MM.1S (cell line): Measurements from ENCODE around the gene OBSCN.

Experiments
- DNase-seq: peaks from one replicate; pipeline ENCODE4 v3.0.0-alpha.2; 2015
- H2AFZ ChIP-seq: fragments of 300-600 bp; sonication (generic); 2 replicates; pipeline ENCODE4 v1.6.0; 2016; ENCODE audit warnings: antibody characterized with exemption, low read length
- H3F3A ChIP-seq: fragments of 300-600 bp; sonication (generic); 2 replicates; pipeline ENCODE4 v1.6.1; 2016; ENCODE audit warnings: mild to moderate bottlenecking, antibody characterized with exemption, low read length, moderate library complexity, mixed read lengths; ENCODE audit not compliant: insufficient read depth
- H3K27ac ChIP-seq: fragments of 300-600 bp; sonication (generic); 2 replicates; pipeline ENCODE4 v1.5.1; 2016; ENCODE audit warnings: mild to moderate bottlenecking, low read length
- H3K27me3 ChIP-seq: fragments of 300-600 bp; sonication (generic); replicated peaks from 2 replicates; pipeline ENCODE4 v1.6.0; 2016; ENCODE audit warnings: low read length; ENCODE audit not compliant: insufficient read depth
- H3K36me3 ChIP-seq: fragments of 300-600 bp; sonication (generic); replicated peaks from 2 replicates; pipeline ENCODE4 v1.6.1; 2016; ENCODE audit warnings: mild to moderate bottlenecking, low read length, mixed read lengths; ENCODE audit not compliant: insufficient read depth
- H3K4me1 ChIP-seq: fragments of 300-600 bp; sonication (generic); 2 replicates; pipeline ENCODE4 v1.6.1; 2016; ENCODE audit warnings: low read length, mixed read lengths
- H3K4me2 ChIP-seq: fragments of 300-600 bp; sonication (generic); 2 replicates; pipeline ENCODE4 v1.6.0; 2016; ENCODE audit warnings: low read depth, low read length
- H3K4me3 ChIP-seq: fragments of 300-600 bp; sonication (generic); 2 replicates; pipeline ENCODE4 v1.5.1; 2016; ENCODE audit warnings: low read length, mixed read lengths
- H3K79me2 ChIP-seq: fragments of 300-600 bp; sonication (generic); 2 replicates; pipeline ENCODE4 v1.6.1; 2016; ENCODE audit warnings: mixed run types, low read length, mixed read lengths
- H3K9ac ChIP-seq: fragments of 300-600 bp; sonication (generic); 2 replicates; pipeline ENCODE4 v1.6.1; 2016; ENCODE audit warnings: low read length, mixed read lengths
- H3K9me2 ChIP-seq: fragments of 300-600 bp; sonication (generic); replicated peaks from 2 replicates; pipeline ENCODE4 v1.6.1; 2016; ENCODE audit warnings: mild to moderate bottlenecking, low read length, mixed read lengths; ENCODE audit not compliant: insufficient read depth
- H3K9me3 ChIP-seq: fragments of 300-600 bp; sonication (generic); replicated peaks from 2 replicates; pipeline ENCODE4 v1.6.1; 2016; ENCODE audit warnings: mild to moderate bottlenecking, low read length, mixed read lengths; ENCODE audit not compliant: insufficient read depth
- H4K20me1 ChIP-seq: fragments of 300-600 bp; sonication (generic); 2 replicates; pipeline ENCODE4 v1.6.1; 2016; ENCODE audit warnings: mild to moderate bottlenecking, low read length, moderate library complexity, mixed read lengths; ENCODE audit not compliant: insufficient read depth
- EZH2 ChIP-seq: fragments of 300-600 bp; sonication (generic); optimal IDR thresholded peaks from 2 replicates; pipeline ENCODE3; 2017; ENCODE audit warnings: low read depth, mild to moderate bottlenecking, antibody characterized with exemption, low read length, mixed read lengths
- EZH2phosphoT487 ChIP-seq: fragments of 300-600 bp; sonication (generic); IDR thresholded peaks from 2 replicates; pipeline ENCODE4 v1.6.1; 2018; ENCODE audit warnings: antibody characterized with exemption, low read length
- TF ChIP-seq, protein P1 (sequence below): fragments of 300-600 bp; sonication (generic); IDR thresholded peaks from 2 replicates; pipeline ENCODE4 v1.5.1; 2016; ENCODE audit warnings: antibody characterized with exemption, low read length, mixed read lengths

OBSCN gene

DNA sequence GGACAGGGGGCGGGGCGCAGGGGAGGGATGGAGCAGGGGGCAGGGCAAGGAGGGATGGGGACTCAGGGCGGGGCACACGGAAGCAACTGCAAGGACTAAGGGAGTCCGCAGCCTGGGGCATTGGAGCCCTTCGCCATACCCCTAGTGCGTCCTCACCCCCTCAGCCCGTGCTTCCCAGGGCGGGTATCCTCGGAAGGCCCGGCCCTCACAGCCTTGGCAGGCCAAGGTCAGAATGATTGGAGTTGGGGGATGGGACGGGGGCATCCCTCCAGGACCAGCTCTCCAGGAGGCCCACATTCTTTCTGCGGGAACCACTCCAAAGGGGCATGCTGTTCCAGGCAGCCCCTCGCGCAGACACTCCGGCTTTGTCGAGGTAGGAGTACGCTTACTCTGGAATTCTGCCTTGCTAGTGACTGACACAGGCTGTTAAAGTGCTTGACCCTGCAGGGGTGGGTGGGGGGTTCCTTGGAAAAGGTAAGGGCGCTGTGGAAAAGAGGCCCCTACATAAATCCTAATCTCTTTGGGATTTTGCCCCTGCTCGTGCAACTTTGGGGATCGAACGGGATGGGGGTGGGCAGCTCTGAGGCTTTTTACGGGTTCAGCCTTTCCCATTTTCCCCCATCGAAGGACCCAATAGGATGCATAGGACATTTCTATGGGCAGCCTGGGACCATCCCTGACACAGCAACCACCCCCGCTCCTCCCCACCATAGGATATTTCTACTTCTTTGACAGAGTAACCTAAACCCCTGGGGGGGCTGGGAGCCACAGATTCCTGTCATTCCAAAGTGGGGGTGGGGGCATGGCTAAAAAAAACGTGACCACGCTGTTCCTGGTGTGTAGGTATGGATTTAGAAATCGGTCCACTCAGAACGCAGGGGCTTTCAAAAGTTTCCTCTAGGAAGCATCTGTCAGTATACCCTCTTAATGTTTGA lies 199.5 kb downstream of the OBSCN start:
- peaks cover 10% of the 10 kb centered on the region; the same call in 1 of the 2 replicates for H3K4me1 ChIP-seq
- no peaks in the 10 kb centered on the region for H3K27me3 ChIP-seq
- TF ChIP-seq EZH2 (no peak), EZH2phosphoT487 (no peak)
- TF ChIP-seq, protein P1, sequence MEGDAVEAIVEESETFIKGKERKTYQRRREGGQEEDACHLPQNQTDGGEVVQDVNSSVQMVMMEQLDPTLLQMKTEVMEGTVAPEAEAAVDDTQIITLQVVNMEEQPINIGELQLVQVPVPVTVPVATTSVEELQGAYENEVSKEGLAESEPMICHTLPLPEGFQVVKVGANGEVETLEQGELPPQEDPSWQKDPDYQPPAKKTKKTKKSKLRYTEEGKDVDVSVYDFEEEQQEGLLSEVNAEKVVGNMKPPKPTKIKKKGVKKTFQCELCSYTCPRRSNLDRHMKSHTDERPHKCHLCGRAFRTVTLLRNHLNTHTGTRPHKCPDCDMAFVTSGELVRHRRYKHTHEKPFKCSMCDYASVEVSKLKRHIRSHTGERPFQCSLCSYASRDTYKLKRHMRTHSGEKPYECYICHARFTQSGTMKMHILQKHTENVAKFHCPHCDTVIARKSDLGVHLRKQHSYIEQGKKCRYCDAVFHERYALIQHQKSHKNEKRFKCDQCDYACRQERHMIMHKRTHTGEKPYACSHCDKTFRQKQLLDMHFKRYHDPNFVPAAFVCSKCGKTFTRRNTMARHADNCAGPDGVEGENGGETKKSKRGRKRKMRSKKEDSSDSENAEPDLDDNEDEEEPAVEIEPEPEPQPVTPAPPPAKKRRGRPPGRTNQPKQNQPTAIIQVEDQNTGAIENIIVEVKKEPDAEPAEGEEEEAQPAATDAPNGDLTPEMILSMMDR = no peak
- no peaks in the 10 kb centered on the region for H3K9me2 ChIP-seq
- no peaks in the 10 kb centered on the region for H4K20me1 ChIP-seq
- H3K79me2 ChIP-seq = peaks cover 38% of the 10 kb centered on the region
- no peak for DNase-seq
- H3K9me3 ChIP-seq = no peaks in the 10 kb centered on the region
- H2AFZ ChIP-seq = peak overlapping the region; percentile 65
- H3F3A ChIP-seq = no peaks in the 10 kb centered on the region
- peak overlapping the region; percentile 45; the same call in 1 of the 2 replicates for H3K4me2 ChIP-seq
- peak overlapping the region; percentile 56 for H3K4me3 ChIP-seq
- H3K9ac ChIP-seq = no peak overlapping the region
- H3K36me3 ChIP-seq = no peaks in the 10 kb centered on the region
- no peak overlapping the region for H3K27ac ChIP-seq

DNA sequence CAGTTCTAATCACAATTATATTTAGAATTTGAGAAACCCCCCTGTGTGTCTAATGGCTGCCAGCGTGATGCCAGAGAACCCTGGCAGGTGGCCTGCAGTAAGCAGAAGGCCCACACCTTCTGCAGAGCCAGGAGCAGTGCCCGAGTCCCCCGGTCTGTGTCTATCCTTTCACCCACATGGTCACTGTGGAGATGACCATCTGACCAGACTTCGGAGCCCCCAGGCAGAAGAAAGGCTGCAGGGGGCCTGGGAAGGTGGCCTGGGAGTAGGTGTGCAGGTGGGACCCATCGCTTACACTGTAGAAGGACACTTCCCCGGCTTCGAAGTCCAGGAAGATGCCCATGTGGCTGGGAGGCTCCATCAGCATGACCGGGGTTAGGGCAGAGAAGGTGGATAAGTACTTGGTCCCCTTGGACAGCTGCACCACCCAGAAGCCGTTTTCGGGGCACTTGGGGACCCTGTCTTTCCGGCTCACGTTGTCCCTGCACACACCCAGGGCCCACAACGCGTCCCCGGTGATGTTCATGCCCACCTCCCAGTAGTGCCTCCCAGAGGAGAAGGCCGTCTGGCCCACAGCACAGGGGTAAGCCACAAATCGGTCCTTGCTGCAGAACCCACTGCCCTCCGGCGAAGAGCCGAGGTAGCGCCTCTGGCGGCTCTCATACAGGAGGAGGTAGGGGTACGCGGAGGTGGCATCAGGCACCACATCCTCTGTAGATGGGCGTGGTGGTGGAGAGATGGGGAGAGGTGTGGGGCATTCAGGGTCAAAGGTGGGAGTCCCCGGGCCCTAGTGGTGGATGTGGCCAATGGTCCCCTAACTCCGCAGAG lies 200.4 kb downstream of the OBSCN start:
- H3F3A ChIP-seq = no peaks in the 10 kb centered on the region
- no peak overlapping the region for H2AFZ ChIP-seq
- H3K79me2 ChIP-seq = peaks cover 29% of the 10 kb centered on the region
- TF ChIP-seq, protein P1 = no peak
- TF ChIP-seq EZH2 (no peak), EZH2phosphoT487 (no peak)
- H3K9me2 ChIP-seq = no peaks in the 10 kb centered on the region
- H3K9me3 ChIP-seq = no peaks in the 10 kb centered on the region
- H3K4me3 ChIP-seq = no peak overlapping the region
- H3K9ac ChIP-seq = no peak overlapping the region
- no peaks in the 10 kb centered on the region for H3K27me3 ChIP-seq
- H3K36me3 ChIP-seq = no peaks in the 10 kb centered on the region
- no peak overlapping the region for H3K27ac ChIP-seq
- no peaks in the 10 kb centered on the region for H4K20me1 ChIP-seq
- no peak for DNase-seq
- peaks cover 10% of the 10 kb centered on the region; the same call in 1 of the 2 replicates for H3K4me1 ChIP-seq
- no peak overlapping the region for H3K4me2 ChIP-seq

GRCh38 chr1:228408869-228409805 lies 201.3 kb downstream of the OBSCN start:
- H3K4me3 ChIP-seq = no peak overlapping the region
- H3K9ac ChIP-seq = no peak overlapping the region
- no peaks in the 10 kb centered on the region for H3K9me2 ChIP-seq
- DNase-seq = no peak
- no peak overlapping the region for H3K4me2 ChIP-seq
- peaks cover 10% of the 10 kb centered on the region; the same call in 1 of the 2 replicates for H3K4me1 ChIP-seq
- H3K27ac ChIP-seq = no peak overlapping the region
- no peak for TF ChIP-seq EZH2
- TF ChIP-seq, protein P1 = no peak
- TF ChIP-seq EZH2phosphoT487 = no peak
- no peaks in the 10 kb centered on the region for H3F3A ChIP-seq
- H3K27me3 ChIP-seq = no peaks in the 10 kb centered on the region
- no peaks in the 10 kb centered on the region for H4K20me1 ChIP-seq
- peaks cover 23% of the 10 kb centered on the region for H3K79me2 ChIP-seq
- H3K9me3 ChIP-seq = no peaks in the 10 kb centered on the region
- H3K36me3 ChIP-seq = no peaks in the 10 kb centered on the region
- no peak overlapping the region for H2AFZ ChIP-seq
